ENCODE data around the gene GBP7. TPM values are rescaled to one million over a fixed set of nuclear protein-coding genes. Genes with fewer than 3 reads are reported as not detected.
A peak's percentile ranks its signal among the peaks of the same experiment; 100 is the strongest.

GBP7 gene
- total RNA-seq, 1 donor = not detected

GRCh38 chr1:89195476-89195875 lies 19.7 kb upstream of the GBP7 start:
- no peak overlapping the region for H3K4me3 ChIP-seq (ENCODE audit: low read depth, low read length)
- TF ChIP-seq CTCF (IDR thresholded peaks at IDR 0.05; ENCODE audit: insufficient read depth, low read depth, low read length) = no peak
- no peak for DNase-seq (ENCODE audit: low read depth)

- TF ChIP-seq CTCF (IDR thresholded peaks at IDR 0.05; ENCODE audit: insufficient read depth, low read depth, low read length) = no peak
- no peak overlapping the region for H3K4me3 ChIP-seq (ENCODE audit: low read depth, low read length)
- no peak for DNase-seq (ENCODE audit: low read depth)
These were observed 15.5 kb upstream of the GBP7 start for GRCh38 chr1:89191314-89191713.

GRCh38 chr1:89190017-89190416 lies 14.2 kb upstream of the GBP7 start:
- H3K4me3 ChIP-seq (ENCODE audit: low read depth, low read length) = no peak overlapping the region
- TF ChIP-seq CTCF (IDR thresholded peaks at IDR 0.05; ENCODE audit: insufficient read depth, low read depth, low read length) = no peak
- no peak for DNase-seq (ENCODE audit: low read depth)

GRCh38 chr1:89179343-89179742 lies 3.5 kb upstream of the GBP7 start:
- DNase-seq (ENCODE audit: low read depth) = peak; percentile 15
- H3K4me3 ChIP-seq (ENCODE audit: low read depth, low read length) = no peak overlapping the region
- TF ChIP-seq CTCF (IDR thresholded peaks at IDR 0.05; ENCODE audit: insufficient read depth, low read depth, low read length) = no peak

GRCh38 chr1:89176971-89177370 lies 1.2 kb upstream of the GBP7 start:
- no peak for TF ChIP-seq CTCF (IDR thresholded peaks at IDR 0.05; ENCODE audit: insufficient read depth, low read depth, low read length)
- H3K4me3 ChIP-seq (ENCODE audit: low read depth, low read length) = no peak overlapping the region
- no peak for DNase-seq (ENCODE audit: low read depth)

- no peak overlapping the region for H3K4me3 ChIP-seq (ENCODE audit: low read depth, low read length)
- TF ChIP-seq CTCF (IDR thresholded peaks at IDR 0.05; ENCODE audit: insufficient read depth, low read depth, low read length) = no peak
- DNase-seq (ENCODE audit: low read depth) = no peak
These were observed 1.3 kb downstream of the GBP7 start for GRCh38 chr1:89174491-89174890.

- no peak for DNase-seq (ENCODE audit: low read depth)
- no peak for TF ChIP-seq CTCF (IDR thresholded peaks at IDR 0.05; ENCODE audit: insufficient read depth, low read depth, low read length)
- no peak overlapping the region for H3K4me3 ChIP-seq (ENCODE audit: low read depth, low read length)
These were observed 3.2 kb downstream of the GBP7 start for GRCh38 chr1:89172468-89173143.

All from fibroblast of villous mesenchyme (primary cell).